Mammary epithelial cell (primary cell): ENCODE results near the gene IGSF22.

ENCODE experiments used
- EZH2 ChIP-seq: IDR thresholded peaks from 2 replicates; pipeline ENCODE4 v1.6.1; 2012; ENCODE audit warnings: low read length, inconsistent platforms, borderline replicate concordance
- TF ChIP-seq, protein P1 (sequence below), 2 donors: IDR thresholded peaks in 1 of 2; conservative IDR thresholded peaks in 1 of 2; 2 replicates each; pipeline ENCODE4 v1.5.1; 2011 to 2012; ENCODE audit warnings: inconsistent platforms in 2 of 2, low read length in 2 of 2, mild to moderate bottlenecking in 2 of 2, control low read depth in 1 of 2, low read depth in 1 of 2; ENCODE audit not compliant: insufficient read depth in 1 of 2; ENCODE audit errors: extremely low read depth in 1 of 2

DNA sequence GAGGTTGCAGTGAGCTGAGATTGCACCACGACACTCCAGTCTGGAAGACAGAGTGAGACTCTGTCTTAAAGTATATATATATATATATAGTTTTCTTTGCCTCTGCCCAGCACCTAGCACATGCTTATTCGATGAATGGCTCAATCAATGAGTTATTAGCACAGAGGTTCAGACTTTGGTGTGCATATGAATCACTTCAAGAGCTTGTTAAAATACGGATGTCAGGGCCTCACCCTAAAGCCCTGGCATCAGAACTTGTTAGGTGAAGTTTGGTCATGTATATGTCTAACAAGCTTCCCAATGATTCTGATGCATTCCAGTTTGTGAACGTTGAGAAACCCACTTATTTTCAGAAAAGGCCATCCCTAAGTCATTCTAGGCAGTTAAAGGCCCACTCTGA lies 49.2 kb downstream of the IGSF22 start:
- TF ChIP-seq, protein P1, sequence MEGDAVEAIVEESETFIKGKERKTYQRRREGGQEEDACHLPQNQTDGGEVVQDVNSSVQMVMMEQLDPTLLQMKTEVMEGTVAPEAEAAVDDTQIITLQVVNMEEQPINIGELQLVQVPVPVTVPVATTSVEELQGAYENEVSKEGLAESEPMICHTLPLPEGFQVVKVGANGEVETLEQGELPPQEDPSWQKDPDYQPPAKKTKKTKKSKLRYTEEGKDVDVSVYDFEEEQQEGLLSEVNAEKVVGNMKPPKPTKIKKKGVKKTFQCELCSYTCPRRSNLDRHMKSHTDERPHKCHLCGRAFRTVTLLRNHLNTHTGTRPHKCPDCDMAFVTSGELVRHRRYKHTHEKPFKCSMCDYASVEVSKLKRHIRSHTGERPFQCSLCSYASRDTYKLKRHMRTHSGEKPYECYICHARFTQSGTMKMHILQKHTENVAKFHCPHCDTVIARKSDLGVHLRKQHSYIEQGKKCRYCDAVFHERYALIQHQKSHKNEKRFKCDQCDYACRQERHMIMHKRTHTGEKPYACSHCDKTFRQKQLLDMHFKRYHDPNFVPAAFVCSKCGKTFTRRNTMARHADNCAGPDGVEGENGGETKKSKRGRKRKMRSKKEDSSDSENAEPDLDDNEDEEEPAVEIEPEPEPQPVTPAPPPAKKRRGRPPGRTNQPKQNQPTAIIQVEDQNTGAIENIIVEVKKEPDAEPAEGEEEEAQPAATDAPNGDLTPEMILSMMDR (conservative IDR thresholded peaks at IDR 0.05 in 1 of 2, IDR thresholded peaks at IDR 0.05 in 1 of 2; ENCODE audit: extremely low read depth in 1 of 2, insufficient read depth in 1 of 2, low read depth in 1 of 2, low read length in 2 of 2), result no peak
- no peak for TF ChIP-seq EZH2
